HG02840 (cell line): ENCODE data around the gene NOXA1.
"Not testable (repeated sequence)": the region's sequence is repeated elsewhere in the genome, so short reads cannot be mapped to it uniquely, and the experiment has no call there.

Experiments used
- ATAC-seq: cut with Tn5 transposase; IDR thresholded peaks from one replicate; pipeline ENCODE4 v1.9.1; 2021; ENCODE audit warnings: mild to moderate bottlenecking, moderate library complexity, moderate number of reproducible peaks; ENCODE audit not compliant: unreplicated experiment, low FRiP score

The NOXA1 gene, protein sequence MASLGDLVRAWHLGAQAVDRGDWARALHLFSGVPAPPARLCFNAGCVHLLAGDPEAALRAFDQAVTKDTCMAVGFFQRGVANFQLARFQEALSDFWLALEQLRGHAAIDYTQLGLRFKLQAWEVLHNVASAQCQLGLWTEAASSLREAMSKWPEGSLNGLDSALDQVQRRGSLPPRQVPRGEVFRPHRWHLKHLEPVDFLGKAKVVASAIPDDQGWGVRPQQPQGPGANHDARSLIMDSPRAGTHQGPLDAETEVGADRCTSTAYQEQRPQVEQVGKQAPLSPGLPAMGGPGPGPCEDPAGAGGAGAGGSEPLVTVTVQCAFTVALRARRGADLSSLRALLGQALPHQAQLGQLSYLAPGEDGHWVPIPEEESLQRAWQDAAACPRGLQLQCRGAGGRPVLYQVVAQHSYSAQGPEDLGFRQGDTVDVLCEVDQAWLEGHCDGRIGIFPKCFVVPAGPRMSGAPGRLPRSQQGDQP

DNA sequence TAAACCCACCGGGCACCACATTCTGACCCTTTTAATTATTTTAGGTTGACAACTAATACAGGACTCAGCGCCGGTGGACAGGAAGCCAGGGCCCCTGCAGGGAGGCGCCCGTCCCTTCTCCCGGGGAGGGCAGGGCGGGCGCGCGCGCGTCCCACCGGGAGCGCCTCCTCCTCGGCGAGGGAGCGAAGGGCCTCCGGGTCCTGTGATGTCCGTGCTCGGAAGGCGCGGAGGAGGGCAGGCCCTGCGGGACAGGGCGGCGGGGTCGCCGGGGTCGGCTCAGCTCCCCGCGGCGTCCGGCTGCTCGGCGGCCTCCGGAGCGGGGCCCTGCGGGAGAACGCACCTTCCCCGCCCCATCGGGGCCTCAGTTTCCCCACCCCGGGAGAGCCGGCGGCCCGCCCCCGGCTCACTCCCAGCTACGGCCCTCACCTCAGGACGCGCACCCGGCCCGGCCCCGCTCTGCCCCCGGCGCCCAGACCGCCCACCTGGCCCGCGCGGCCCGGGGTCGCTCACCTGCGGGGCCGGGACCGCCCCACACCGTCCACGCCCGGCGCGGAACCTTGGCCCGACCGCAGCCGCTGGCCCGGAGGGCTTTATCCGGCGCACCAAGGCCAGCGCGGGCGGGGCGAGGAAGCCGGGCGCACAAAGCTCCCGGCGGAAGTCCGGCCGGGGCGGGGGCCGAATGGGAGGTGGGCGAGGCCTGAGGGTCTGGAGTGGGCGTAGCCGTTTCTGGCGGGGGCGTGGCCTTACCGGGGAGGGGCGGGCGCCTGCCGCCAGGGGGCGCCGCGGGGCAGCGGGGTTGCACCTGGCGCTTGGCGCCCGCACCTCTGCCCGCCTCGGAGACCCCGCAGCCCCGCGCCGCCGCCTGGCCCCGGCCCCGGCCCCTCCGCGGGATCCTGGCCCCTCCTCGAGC lies at the start of gene NOXA1, which contains the start of gene EXD3:
TSS of gene NOXA1 (plus strand) at position 790 of the 910 bp plus-strand sequence. CDS start 137 bp downstream, outside the sequence.
TSS of gene EXD3 (minus strand) at position 559 of the 910 bp plus-strand sequence. CDS start 27,805 bp downstream, outside the sequence.
- peak; percentile 77 for ATAC-seq

- ATAC-seq = no peak
Observed at GRCh38 chr9:137373611-137373980, 49.6 kb upstream of the NOXA1 start.

GRCh38 chr9:137374131-137374845 lies 48.9 kb upstream of the NOXA1 start:
- ATAC-seq = no peak

GRCh38 chr9:137375321-137376058 lies 47.7 kb upstream of the NOXA1 start:
- ATAC-seq = no peak

GRCh38 chr9:137376386-137376785 lies 46.8 kb upstream of the NOXA1 start:
- no peak for ATAC-seq

GRCh38 chr9:137378688-137379410 lies 44.3 kb upstream of the NOXA1 start:
- ATAC-seq = not testable (repeated sequence)

DNA sequence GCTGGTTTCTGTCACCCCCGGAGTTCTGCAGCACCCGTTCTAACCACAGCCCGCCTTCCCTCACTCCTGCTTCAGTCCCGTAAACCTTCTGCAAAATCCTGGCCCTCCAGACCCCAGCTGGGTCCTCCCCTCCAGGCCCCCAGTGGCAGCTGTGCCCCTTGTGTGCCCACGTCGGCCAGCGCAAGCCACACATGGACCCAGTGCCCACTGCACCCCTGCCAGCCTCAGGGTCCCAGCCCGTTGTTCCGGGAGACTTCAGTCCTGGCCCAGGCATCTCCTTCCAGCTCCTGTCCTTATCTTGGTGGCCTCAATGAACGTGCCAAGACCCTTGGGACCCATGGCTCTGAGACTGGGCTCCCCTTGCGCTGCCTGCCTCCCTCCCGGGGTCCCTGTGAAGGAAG lies 43.4 kb upstream of the NOXA1 start:
- no peak for ATAC-seq

DNA sequence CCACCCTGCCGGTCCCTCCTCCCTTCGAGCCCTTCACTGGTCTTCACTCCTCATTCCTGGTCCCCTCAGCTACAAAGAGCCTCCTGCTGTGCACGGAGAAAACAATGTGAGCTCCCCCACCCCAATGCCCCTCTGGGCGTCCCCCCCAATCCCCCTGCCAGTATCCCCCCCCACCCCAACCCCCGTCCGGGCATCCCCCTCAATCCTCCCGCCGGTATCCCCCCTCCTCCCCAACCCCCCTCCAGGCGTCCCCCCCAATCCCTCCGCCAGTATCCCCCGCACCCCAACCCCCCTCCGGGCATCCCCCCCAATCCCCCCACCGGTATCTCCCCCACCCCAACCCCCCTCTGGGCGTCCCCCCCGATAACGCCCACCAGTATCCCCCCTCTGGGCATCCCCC lies 43.0 kb upstream of the NOXA1 start:
- no peak for ATAC-seq

- ATAC-seq = no peak
Observed at GRCh38 chr9:137380606-137381005, 42.6 kb upstream of the NOXA1 start.

- ATAC-seq = no peak
Observed at GRCh38 chr9:137381501-137382443, 41.4 kb upstream of the NOXA1 start.

- ATAC-seq = no peak
Observed at GRCh38 chr9:137382444-137383080, 40.6 kb upstream of the NOXA1 start.

- ATAC-seq = no peak
Observed at GRCh38 chr9:137383081-137383783, 40.0 kb upstream of the NOXA1 start.

DNA sequence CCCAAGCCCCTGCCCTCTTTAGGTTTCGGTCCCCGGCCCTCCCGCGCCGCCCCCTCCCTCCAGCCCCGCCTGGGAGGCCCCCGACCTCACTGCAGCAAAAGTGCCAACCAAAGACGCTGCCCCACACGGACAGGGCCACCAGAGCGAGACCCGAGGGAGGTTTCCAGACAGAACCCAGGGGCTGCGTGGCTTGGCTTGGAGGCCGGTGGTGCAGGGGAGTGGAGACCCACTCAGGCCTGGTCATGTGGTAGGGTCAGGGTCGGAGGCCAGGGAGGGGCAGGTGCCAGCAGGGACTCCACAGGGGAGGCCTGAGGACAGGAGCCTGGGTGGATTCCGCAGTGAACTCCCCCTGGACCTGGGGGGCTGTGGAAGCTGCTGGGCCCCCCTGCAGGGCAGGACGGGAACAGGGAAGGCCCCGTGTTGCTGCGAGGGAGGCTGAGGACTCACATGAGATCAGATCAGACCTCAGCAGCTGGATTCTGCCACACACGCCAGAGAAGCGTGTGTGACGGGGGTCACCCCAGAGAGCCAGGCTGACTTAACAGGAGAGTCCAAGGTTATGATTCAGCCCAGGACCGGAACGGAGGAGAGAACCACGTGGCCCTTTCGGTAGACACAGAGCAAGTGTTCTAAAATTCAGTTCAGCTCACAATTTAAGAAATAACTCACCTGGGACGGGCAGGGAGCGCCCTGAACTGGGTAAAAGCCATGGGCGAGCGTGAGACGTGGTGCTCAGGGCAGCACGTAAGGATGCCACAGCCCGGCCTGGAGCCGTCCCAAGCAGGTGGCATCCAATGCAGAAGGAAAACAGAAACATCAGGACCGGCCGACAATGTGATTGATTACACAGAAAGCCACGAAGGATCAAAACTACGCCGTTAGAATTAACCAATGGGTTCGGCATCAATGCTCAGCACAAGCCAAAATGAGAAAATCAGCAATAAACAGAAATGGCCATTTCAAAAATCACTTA lies 39.1 kb upstream of the NOXA1 start:
- no peak for ATAC-seq

DNA sequence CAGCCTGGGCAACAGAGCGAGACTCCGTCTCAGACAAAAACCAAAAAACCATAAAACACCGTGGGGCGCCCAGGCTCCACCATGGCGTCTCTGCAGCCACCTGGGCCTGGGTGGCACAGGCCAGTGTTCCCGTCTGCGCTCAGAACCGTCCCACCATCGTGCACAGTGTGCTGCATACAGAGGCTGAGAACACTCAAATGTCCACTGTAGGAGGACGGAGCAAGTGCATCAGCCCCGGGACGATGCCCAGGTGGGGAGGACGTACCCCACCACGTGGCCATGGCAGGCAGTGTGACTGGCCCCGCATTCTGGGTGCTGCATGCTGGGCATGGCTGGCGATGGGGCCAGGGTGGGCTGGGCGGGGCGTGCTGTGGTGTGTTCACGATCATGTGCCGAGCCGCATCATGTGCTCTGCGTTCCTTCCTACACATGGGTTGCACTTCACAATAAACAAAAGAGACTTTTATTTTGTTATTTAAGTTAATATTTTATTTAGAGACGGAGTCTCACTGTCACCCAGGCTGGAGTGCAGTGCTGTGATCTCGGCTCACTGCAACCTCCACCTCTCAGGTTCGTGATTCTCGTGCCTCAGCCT lies 38.0 kb upstream of the NOXA1 start:
- no peak for ATAC-seq

DNA sequence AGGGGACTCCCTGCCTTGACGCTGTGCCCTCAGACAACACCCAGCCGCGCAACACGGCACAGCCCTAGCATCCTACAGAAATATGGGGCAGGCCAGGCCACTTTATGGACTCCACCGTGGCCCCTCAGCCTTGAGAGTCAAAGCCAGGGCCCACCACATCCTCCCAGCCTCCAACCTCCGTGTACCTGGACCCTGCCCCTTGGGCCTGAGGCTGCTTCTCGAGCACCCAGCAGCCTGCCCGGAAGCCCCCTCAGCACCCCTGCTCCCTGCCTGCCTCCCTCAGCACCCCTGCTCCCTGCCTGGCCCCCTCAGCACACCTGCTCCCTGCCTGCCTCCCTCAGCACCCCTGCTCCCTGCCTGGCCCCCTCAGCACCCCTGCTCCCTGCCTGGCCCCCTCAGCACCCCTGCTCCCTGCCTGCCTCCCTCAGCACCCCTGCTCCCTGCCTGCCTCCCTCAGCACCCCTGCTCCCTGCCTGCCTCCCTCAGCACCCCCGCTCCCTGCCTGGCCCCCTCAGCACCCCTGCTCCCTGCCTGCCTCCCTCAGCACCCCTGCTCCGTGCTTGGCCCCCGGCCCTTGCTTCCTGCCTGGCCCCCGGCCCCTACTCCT lies 36.6 kb upstream of the NOXA1 start:
- not testable (repeated sequence) for ATAC-seq
